Neural progenitor cell (in vitro differentiated cells): ENCODE measurements around the gene KRTAP10-4.

Experiments
- CTCF ChIP-seq: fragments of 200-600 bp; sonication (generic); IDR thresholded peaks from 2 replicates; pipeline ENCODE4 v1.5.1; 2017; ENCODE audit warnings: antibody characterized with exemption, mild to moderate bottlenecking
- EZH2 ChIP-seq: fragments of 200-600 bp; sonication (generic); IDR thresholded peaks from 2 replicates; pipeline ENCODE4 v1.6.1; 2017; ENCODE audit warnings: antibody characterized with exemption, mild to moderate bottlenecking, moderate library complexity

- TF ChIP-seq EZH2: no peak
- no peak for TF ChIP-seq CTCF
These were observed 41.4 kb downstream of the KRTAP10-4 start for GRCh38 chr21:44614961-44615391.
